ENCODE data around the gene NOL4L. TPM values are rescaled to one million over a fixed set of nuclear protein-coding genes. Genes with fewer than 3 reads are reported as not detected.

Gene NOL4L
- total RNA-seq, 1 experiment from 2014 or later: 31.7 TPM

DNA sequence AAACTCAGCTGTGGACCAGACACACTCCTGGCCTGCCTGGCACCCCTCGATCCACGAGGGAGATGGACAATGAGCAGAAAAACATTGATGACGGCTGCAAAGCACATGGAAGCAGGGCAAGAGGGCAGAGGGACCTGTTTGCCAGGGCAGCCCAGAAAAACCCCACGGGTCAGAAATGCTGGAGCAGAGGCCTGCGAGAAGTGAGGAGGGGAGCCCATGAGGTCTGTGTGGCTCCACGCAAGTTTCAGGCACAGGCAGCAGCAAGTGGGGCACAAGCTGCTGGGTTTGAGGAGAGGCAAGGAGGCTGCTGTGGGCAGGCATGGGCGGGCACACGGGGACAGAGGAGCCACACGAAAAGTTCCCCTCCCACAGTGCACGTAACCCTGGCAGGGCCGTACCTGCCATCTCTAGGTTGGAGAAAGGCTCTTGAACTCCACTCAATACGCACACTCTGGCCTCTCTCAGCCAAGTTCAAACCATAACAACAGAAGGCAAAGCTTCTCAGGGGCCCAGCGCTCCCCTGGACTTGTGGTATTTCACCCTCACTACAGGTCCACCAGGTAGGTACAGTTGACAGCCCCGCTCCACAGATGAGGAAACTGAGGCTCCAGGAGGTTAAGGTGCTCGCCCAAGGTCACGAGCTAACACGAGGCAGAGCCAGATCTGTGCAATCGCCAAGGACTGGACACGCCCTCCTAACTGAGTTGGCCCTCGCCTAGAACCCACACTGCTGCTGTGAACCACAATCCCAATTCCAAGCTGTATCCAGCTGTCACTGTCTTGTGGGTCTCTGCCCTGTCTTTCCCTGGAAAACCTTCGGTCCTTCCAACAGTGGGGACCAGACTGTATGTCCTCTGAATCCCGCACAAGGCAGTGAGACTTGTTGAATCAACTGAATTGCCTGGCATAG is 108.2 kb downstream of the NOL4L start:
- peaks cover 62 to 66% of the 10 kb centered on the region in 2 experiments for H3K4me1 Mint-ChIP-seq
- peak overlapping the region in 2 of 3 experiments; percentile 55 to 62; a peak in 3 of 7 replicates for H3K27ac Mint-ChIP-seq
- Histone ChIP-seq H4K20me1 (ENCODE audit: control insufficient read depth, insufficient read depth, insufficient read length) (no peaks in the 10 kb centered on the region), H3K14ac (ENCODE audit: insufficient read depth, low read length) (no peak overlapping the region), H3K9me3 (ENCODE audit: control insufficient read depth, low read depth, low read length) (no peaks in the 10 kb centered on the region), H2AK5ac (ENCODE audit: insufficient read length, low read length) (no peak overlapping the region), H2BK20ac (ENCODE audit: low read depth, low read length, poor library complexity, severe bottlenecking) (no peak overlapping the region), H3K9ac (ENCODE audit: extremely low read depth, insufficient read length, low read length) (no peak overlapping the region), H3K4me1 (ENCODE audit: insufficient read depth, low read length) (peaks cover 8% of the 10 kb centered on the region; the same call in 1 of the 2 replicates), H3K4ac (ENCODE audit: low read depth, low read length) (no peak overlapping the region), H3K23ac (ENCODE audit: insufficient read length, low read depth, low read length) (no peak overlapping the region), H2AFZ (ENCODE audit: low read length) (no peak overlapping the region), H3K23me2 (ENCODE audit: insufficient read length, low read depth, low read length, poor library complexity, severe bottlenecking) (no peaks in the 10 kb centered on the region), H3K18ac (ENCODE audit: insufficient read length, low read depth, low read length) (no peak overlapping the region), H3T11ph (ENCODE audit: low read length) (no peak overlapping the region), H4K91ac (ENCODE audit: insufficient read length, low read depth, low read length) (no peak overlapping the region), H2BK12ac (ENCODE audit: insufficient read length, low read depth, low read length) (no peak overlapping the region), H2BK120ac (ENCODE audit: low read depth, low read length, poor library complexity, severe bottlenecking) (no peak overlapping the region), H4K5ac (ENCODE audit: insufficient read length, low read depth, low read length) (no peak overlapping the region), H2BK5ac (ENCODE audit: insufficient read length, low read length) (no peak overlapping the region), H4K8ac (replicated peaks; ENCODE audit: insufficient read length, low read depth, low read length) (no peak overlapping the region), H3K79me2 (ENCODE audit: insufficient read depth, low read length) (peaks cover 31% of the 10 kb centered on the region; the same call in 1 of the 2 replicates), H3K56ac (ENCODE audit: insufficient read length, low read depth, low read length) (no peak overlapping the region), H3K79me1 (ENCODE audit: insufficient read depth, low read depth, low read length, poor library complexity, severe bottlenecking) (peaks cover 2% of the 10 kb centered on the region), H3K27ac (ENCODE audit: insufficient read length, low read depth, low read length) (no peak overlapping the region), H3K4me2 (ENCODE audit: insufficient read depth, insufficient read length, low read length) (no peak overlapping the region), H2BK15ac (ENCODE audit: low read depth, low read length) (no peak overlapping the region), H3K27me3 (ENCODE audit: insufficient read depth, low read length) (no peaks in the 10 kb centered on the region)
- no peak for DNase-seq
- peaks cover 4 to 11% (median 7%) of the 10 kb centered on the region in 3 experiments; a peak in 5 of 7 replicates for H3K36me3 Mint-ChIP-seq (ENCODE audit: insufficient read depth in 1 of 3, low read depth in 3 of 3)
- no peaks in the 10 kb centered on the region; the same call in none of the 2 replicates for H3K27me3 Mint-ChIP-seq (ENCODE audit: low read depth)
- TF ChIP-seq, protein P1, sequence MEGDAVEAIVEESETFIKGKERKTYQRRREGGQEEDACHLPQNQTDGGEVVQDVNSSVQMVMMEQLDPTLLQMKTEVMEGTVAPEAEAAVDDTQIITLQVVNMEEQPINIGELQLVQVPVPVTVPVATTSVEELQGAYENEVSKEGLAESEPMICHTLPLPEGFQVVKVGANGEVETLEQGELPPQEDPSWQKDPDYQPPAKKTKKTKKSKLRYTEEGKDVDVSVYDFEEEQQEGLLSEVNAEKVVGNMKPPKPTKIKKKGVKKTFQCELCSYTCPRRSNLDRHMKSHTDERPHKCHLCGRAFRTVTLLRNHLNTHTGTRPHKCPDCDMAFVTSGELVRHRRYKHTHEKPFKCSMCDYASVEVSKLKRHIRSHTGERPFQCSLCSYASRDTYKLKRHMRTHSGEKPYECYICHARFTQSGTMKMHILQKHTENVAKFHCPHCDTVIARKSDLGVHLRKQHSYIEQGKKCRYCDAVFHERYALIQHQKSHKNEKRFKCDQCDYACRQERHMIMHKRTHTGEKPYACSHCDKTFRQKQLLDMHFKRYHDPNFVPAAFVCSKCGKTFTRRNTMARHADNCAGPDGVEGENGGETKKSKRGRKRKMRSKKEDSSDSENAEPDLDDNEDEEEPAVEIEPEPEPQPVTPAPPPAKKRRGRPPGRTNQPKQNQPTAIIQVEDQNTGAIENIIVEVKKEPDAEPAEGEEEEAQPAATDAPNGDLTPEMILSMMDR (conservative IDR thresholded peaks at IDR 0.05): no peak
- peak overlapping the region in 1 of 2 experiments; percentile 70; a peak in 2 of 5 replicates for H3K4me3 Mint-ChIP-seq
- WGBS (ENCODE audit: extremely low coverage, insufficient read length, low lambda C conversion rate): no CpG with 5 or more reads among the region's 22 CpGs
- H3K9me3 Mint-ChIP-seq: no peaks in the 10 kb centered on the region
